GM12864 (cell line): ENCODE measurements around the gene HERC2.

Experiments
- DNase-seq: peaks from one replicate; pipeline ENCODE4 v3.0.0-alpha.2; 2011; ENCODE audit warnings: low read depth
- H3K4me3 ChIP-seq: 2 replicates; pipeline ENCODE4 v1.5.1; 2011; ENCODE audit warnings: mild to moderate bottlenecking, low read depth, low read length, control low read depth
- TF ChIP-seq, protein P1 (sequence below): IDR thresholded peaks from 2 replicates; pipeline ENCODE4 v1.5.1; 2011; ENCODE audit warnings: low read depth, mild to moderate bottlenecking, moderate library complexity, low read length, control low read depth, inconsistent platforms; ENCODE audit errors: missing control alignments

The HERC2 gene

DNA sequence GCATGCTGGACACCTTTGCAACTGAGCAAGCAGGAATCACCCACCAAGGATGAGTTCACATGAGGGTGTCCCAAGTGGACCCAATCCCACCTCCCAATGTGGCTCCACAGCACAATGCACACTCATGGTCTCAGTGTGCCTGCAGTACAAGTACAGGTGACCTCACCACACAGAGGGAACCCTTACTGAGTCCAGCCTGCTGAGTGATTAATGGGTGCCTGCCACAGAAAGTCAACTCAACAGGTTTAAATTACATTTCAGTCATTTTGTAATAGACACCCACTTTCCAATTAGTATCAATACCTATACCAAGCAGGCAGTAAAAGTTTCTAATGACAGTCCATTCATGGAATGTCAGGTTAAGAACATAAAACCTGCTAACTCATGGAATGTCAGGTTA, 59.5 kb downstream of the HERC2 start:
- TF ChIP-seq, protein P1, sequence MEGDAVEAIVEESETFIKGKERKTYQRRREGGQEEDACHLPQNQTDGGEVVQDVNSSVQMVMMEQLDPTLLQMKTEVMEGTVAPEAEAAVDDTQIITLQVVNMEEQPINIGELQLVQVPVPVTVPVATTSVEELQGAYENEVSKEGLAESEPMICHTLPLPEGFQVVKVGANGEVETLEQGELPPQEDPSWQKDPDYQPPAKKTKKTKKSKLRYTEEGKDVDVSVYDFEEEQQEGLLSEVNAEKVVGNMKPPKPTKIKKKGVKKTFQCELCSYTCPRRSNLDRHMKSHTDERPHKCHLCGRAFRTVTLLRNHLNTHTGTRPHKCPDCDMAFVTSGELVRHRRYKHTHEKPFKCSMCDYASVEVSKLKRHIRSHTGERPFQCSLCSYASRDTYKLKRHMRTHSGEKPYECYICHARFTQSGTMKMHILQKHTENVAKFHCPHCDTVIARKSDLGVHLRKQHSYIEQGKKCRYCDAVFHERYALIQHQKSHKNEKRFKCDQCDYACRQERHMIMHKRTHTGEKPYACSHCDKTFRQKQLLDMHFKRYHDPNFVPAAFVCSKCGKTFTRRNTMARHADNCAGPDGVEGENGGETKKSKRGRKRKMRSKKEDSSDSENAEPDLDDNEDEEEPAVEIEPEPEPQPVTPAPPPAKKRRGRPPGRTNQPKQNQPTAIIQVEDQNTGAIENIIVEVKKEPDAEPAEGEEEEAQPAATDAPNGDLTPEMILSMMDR: no peak
- DNase-seq: no peak
- no peak overlapping the region for H3K4me3 ChIP-seq

GRCh38 chr15:28260722-28261121, 61.3 kb downstream of the HERC2 start:
- no peak overlapping the region for H3K4me3 ChIP-seq
- no peak for DNase-seq
- TF ChIP-seq, protein P1: no peak

GRCh38 chr15:28260317-28260716, 61.7 kb downstream of the HERC2 start:
- no peak overlapping the region for H3K4me3 ChIP-seq
- TF ChIP-seq, protein P1: no peak

DNA sequence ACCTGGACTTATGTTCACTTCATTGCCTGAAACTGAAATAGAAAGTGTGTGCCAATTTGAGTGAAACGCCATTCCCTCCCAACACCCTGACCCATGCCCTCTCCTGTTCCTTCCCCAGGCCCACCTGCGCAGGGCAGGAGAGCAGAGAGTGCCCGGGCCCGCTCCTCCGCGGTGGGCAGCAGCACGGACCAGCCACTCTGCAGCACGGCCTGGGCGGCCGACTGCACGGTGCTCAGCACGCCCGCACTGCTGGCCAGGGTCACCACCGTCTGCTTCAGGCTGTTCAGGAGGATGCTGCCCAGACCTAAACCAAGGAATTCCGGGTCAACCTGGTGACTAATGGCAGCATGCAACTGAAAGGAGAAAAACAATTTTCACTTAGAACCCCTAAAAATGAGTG, 66.0 kb downstream of the HERC2 start:
- TF ChIP-seq, protein P1: no peak
- no peak for DNase-seq
- no peak overlapping the region for H3K4me3 ChIP-seq

More at GRCh38 chr15:28260317-28260716, 61.7 kb downstream of the HERC2 start:
- DNase-seq: no peak

DNA sequence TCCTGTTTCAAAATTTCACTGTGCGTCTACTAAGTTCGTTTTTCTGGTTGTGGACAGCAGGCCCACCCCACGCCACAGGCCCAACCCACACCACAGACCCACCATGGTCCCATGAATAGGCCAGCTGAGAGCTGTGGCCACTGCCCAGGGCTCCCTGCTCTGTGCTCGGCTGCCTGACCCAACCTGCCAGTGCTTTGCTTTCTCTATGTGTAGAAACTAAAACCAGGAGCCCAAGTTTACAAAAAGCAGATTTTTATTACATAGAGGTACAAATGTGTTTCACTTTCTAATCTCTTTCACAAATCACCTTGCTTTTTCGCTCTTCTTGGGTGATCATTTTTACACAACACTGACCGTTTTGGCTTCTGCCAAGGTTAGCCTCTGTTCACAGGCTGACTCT, 69.1 kb downstream of the HERC2 start:
- TF ChIP-seq, protein P1: no peak
- no peak for DNase-seq
- no peak overlapping the region for H3K4me3 ChIP-seq

- no peak overlapping the region for H3K4me3 ChIP-seq
- DNase-seq: no peak
- TF ChIP-seq, protein P1: no peak
Observed at GRCh38 chr15:28246605-28247004, 75.4 kb downstream of the HERC2 start.

DNA sequence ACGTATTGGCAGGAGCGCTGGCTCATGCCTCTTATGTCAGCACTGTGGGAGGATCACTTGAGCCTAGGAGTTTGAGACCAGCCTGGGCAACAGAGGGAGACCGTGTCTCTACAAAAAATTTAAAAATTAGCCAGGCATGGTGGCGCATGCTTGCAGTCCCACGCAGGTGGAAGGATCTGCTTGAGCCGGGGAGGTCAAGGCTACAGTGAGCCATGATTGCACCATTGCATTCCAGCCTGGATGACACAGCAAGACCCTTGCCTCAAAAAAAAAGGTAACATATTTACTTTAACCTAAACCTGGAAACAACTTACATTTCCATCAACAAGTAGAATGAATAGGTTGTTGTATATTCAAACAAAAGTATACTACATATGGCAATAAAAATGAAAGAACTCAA, 78.1 kb downstream of the HERC2 start:
- H3K4me3 ChIP-seq: no peak overlapping the region
- TF ChIP-seq, protein P1: no peak
- DNase-seq: no peak
